H9 (cell line): ENCODE measurements around the gene CXCL14. TPM values are rescaled to one million over a fixed set of nuclear protein-coding genes. Genes with fewer than 3 reads are reported as not detected.

ENCODE experiments used
- DNase-seq: peaks from one replicate; pipeline ENCODE4 v3.0.0-alpha.2; 2017
- H2AFZ ChIP-seq: one replicate; pipeline ENCODE4 v1.6.1; 2013; ENCODE audit warnings: mild to moderate bottlenecking, low read length, control low read depth, moderate library complexity
- H2AK5ac ChIP-seq: 2 replicates; pipeline ENCODE4 v1.6.1; 2013; ENCODE audit warnings: low read length, control low read depth, mixed read lengths; ENCODE audit not compliant: insufficient read length
- H2BK120ac ChIP-seq: one replicate; pipeline ENCODE4 v1.6.1; 2013; ENCODE audit warnings: low read depth, mild to moderate bottlenecking, low read length, control low read depth, inconsistent platforms; ENCODE audit not compliant: poor library complexity, severe bottlenecking
- H2BK12ac ChIP-seq: 2 replicates; pipeline ENCODE4 v1.6.1; 2013; ENCODE audit warnings: low read length, control low read depth, mixed read lengths, low read depth; ENCODE audit not compliant: insufficient read length
- H2BK15ac ChIP-seq: 2 replicates; pipeline ENCODE4 v1.6.1; 2013; ENCODE audit warnings: low read depth, low read length, control low read depth
- H2BK20ac ChIP-seq: one replicate; pipeline ENCODE4 v1.6.1; 2013; ENCODE audit warnings: low read depth, mild to moderate bottlenecking, low read length, control low read depth, inconsistent platforms; ENCODE audit not compliant: poor library complexity, severe bottlenecking
- H2BK5ac ChIP-seq: 2 replicates; pipeline ENCODE4 v1.6.1; 2013; ENCODE audit warnings: low read length, control low read depth, mixed read lengths; ENCODE audit not compliant: insufficient read length
- H3K14ac ChIP-seq: 2 replicates; pipeline ENCODE4 v1.6.1; 2013; ENCODE audit warnings: low read length, control low read depth; ENCODE audit not compliant: insufficient read depth
- H3K18ac ChIP-seq: 2 replicates; pipeline ENCODE4 v1.6.1; 2013; ENCODE audit warnings: low read depth, mild to moderate bottlenecking, mixed read lengths, low read length, control low read depth; ENCODE audit not compliant: insufficient read length
- H3K23ac ChIP-seq: 2 replicates; pipeline ENCODE4 v1.6.1; 2013; ENCODE audit warnings: low read length, control low read depth, mixed read lengths, low read depth; ENCODE audit not compliant: insufficient read length
- H3K23me2 ChIP-seq: 2 replicates; pipeline ENCODE4 v1.6.1; 2013; ENCODE audit warnings: low read depth, mild to moderate bottlenecking, mixed read lengths, low read length, control low read depth; ENCODE audit not compliant: insufficient read length, poor library complexity, severe bottlenecking
- H3K27ac ChIP-seq: 2 replicates; pipeline ENCODE4 v1.5.1; 2013; ENCODE audit warnings: low read length, control low read depth, mixed read lengths, low read depth; ENCODE audit not compliant: insufficient read length
- H3K27me3 ChIP-seq: 2 replicates; pipeline ENCODE4 v1.6.1; 2013; ENCODE audit warnings: low read length, control low read depth, inconsistent platforms; ENCODE audit not compliant: insufficient read depth
- H3K4ac ChIP-seq: 2 replicates; pipeline ENCODE4 v1.6.1; 2013; ENCODE audit warnings: low read depth, mild to moderate bottlenecking, control low read depth, inconsistent platforms, low read length, moderate library complexity
- H3K4me1 ChIP-seq: 2 replicates; pipeline ENCODE4 v1.6.1; 2013; ENCODE audit warnings: low read length, control low read depth, inconsistent platforms; ENCODE audit not compliant: insufficient read depth
- H3K4me2 ChIP-seq: 2 replicates; pipeline ENCODE4 v1.6.1; 2013; ENCODE audit warnings: low read length, control low read depth, mixed read lengths; ENCODE audit not compliant: insufficient read length, insufficient read depth
- H3K56ac ChIP-seq: 2 replicates; pipeline ENCODE4 v1.6.1; 2013; ENCODE audit warnings: low read depth, mild to moderate bottlenecking, mixed read lengths, low read length, control low read depth; ENCODE audit not compliant: insufficient read length
- H3K79me1 ChIP-seq: 2 replicates; pipeline ENCODE4 v1.6.1; 2013; ENCODE audit warnings: low read depth, mild to moderate bottlenecking, moderate library complexity, low read length, control low read depth, inconsistent platforms; ENCODE audit not compliant: insufficient read depth, poor library complexity, severe bottlenecking
- H3K79me2 ChIP-seq: 2 replicates; pipeline ENCODE4 v1.6.1; 2013; ENCODE audit warnings: low read length, control low read depth, inconsistent platforms; ENCODE audit not compliant: insufficient read depth
- H3K9ac ChIP-seq: 2 replicates; pipeline ENCODE4 v1.6.1; 2013; ENCODE audit warnings: low read length, control low read depth, mixed read lengths; ENCODE audit not compliant: insufficient read length; ENCODE audit errors: extremely low read depth
- H3K9me3 ChIP-seq: one replicate; pipeline ENCODE4 v1.6.1; 2013; ENCODE audit warnings: low read depth, low read length, inconsistent platforms; ENCODE audit not compliant: control insufficient read depth
- H3T11ph ChIP-seq: one replicate; pipeline ENCODE4 v1.6.1; 2013; ENCODE audit warnings: mild to moderate bottlenecking, low read length, control low read depth, inconsistent platforms
- H4K20me1 ChIP-seq: one replicate; pipeline ENCODE4 v1.6.1; 2013; ENCODE audit not compliant: control insufficient read depth, insufficient read length, insufficient read depth
- H4K5ac ChIP-seq: 2 replicates; pipeline ENCODE4 v1.6.1; 2013; ENCODE audit warnings: low read depth, mild to moderate bottlenecking, mixed read lengths, low read length, control low read depth; ENCODE audit not compliant: insufficient read length
- H4K8ac ChIP-seq: replicated peaks from 2 replicates; pipeline ENCODE4 v1.6.1; 2013; ENCODE audit warnings: low read length, control low read depth, mixed read lengths, low read depth; ENCODE audit not compliant: insufficient read length
- H4K91ac ChIP-seq: 2 replicates; pipeline ENCODE4 v1.6.1; 2013; ENCODE audit warnings: low read depth, mild to moderate bottlenecking, moderate library complexity, mixed read lengths, low read length, control low read depth; ENCODE audit not compliant: insufficient read length
- H3K27ac Mint-ChIP-seq, 3 experiments: 2 replicates in 2 of 3; 3 replicates in 1 of 3; pipeline ENCODE4 v1.8.0; 2020 to 2021; ENCODE audit warnings: mixed read lengths in 3 of 3, mild to moderate bottlenecking in 1 of 3, moderate library complexity in 1 of 3
- H3K27me3 Mint-ChIP-seq: 2 replicates; pipeline ENCODE4 v1.8.0; 2021; ENCODE audit warnings: low read depth, mild to moderate bottlenecking, moderate library complexity, mixed read lengths
- H3K36me3 Mint-ChIP-seq, 3 experiments: 2 replicates in 2 of 3; 3 replicates in 1 of 3; pipeline ENCODE4 v1.8.0; 2020 to 2021; ENCODE audit warnings: low read depth in 3 of 3, mixed read lengths in 3 of 3; ENCODE audit not compliant: insufficient read depth in 1 of 3
- H3K4me1 Mint-ChIP-seq, 2 experiments: 2 replicates each; pipeline ENCODE4 v1.8.0; 2020; ENCODE audit warnings: mixed read lengths in 2 of 2
- H3K4me3 Mint-ChIP-seq, 2 experiments: 2 replicates in 1 of 2; 3 replicates in 1 of 2; pipeline ENCODE4 v1.8.0; 2020 to 2021; ENCODE audit warnings: mild to moderate bottlenecking in 2 of 2, mixed read lengths in 2 of 2, moderate library complexity in 1 of 2
- H3K9me3 Mint-ChIP-seq, 2 experiments: 2 replicates in 1 of 2; 3 replicates in 1 of 2; pipeline ENCODE4 v1.8.0; 2020; ENCODE audit warnings: mild to moderate bottlenecking in 2 of 2, mixed read lengths in 2 of 2, moderate library complexity in 1 of 2
- WGBS: extraction: QIAGEN DNeasy Blood & Tissue Kit; methylation state at CpG from one replicate; pipeline ENCODE4 v1.1.7; 2013; ENCODE audit warnings: missing lambda C conversion rate, low lambda C conversion rate, mixed read lengths; ENCODE audit not compliant: insufficient read length; ENCODE audit errors: extremely low coverage; 5-methylcytosine and 5-hydroxymethylcytosine counted together
- total RNA-seq: library from RNA; stranded (reverse); gene quantifications from 2 replicates; pipeline ENCODE4 v1.2.1, GENCODE V29; 2021
- TF ChIP-seq, protein P1 (sequence below): fragments of 200-600 bp; sonication (generic); conservative IDR thresholded peaks from 3 replicates; pipeline ENCODE4 v1.8.0; 2021; ENCODE audit warnings: antibody characterized with exemption, mild to moderate bottlenecking

CXCL14 gene
- total RNA-seq, 1 experiment from 2014 or later, result 1.1 TPM

DNA sequence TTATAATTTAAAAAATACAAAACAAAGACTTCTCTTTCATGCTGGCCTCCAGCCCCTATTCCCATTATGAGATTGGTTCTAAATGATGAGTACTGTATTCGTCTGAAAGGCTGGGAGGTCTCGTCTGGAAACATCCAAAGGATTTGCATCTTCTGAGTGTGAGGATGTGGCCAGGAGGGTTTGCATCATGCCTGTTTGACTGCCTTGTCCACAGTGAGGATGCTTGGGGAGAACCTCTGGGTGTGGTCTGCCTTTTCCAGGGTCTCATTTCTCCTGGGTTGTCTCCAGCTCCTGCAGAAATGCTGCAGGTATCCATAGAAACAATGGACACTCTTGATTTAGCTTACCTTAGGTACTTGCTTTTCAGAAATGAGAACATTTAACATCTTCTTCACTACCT lies 26.4 kb upstream of the CXCL14 start:
- Histone ChIP-seq H3K56ac (no peak overlapping the region), H4K91ac (no peak overlapping the region), H3K18ac (no peak overlapping the region), H4K8ac (no peak overlapping the region), H3K4ac (no peak overlapping the region), H2AK5ac (no peak overlapping the region), H2AFZ (no peak overlapping the region), H4K20me1 (no peaks in the 10 kb centered on the region), H2BK5ac (no peak overlapping the region), H4K5ac (no peak overlapping the region), H3T11ph (no peak overlapping the region), H3K79me2 (no peaks in the 10 kb centered on the region), H3K27ac (no peak overlapping the region), H3K4me1 (no peaks in the 10 kb centered on the region), H3K9me3 (no peaks in the 10 kb centered on the region), H3K23ac (no peak overlapping the region), H3K23me2 (no peaks in the 10 kb centered on the region), H3K14ac (no peak overlapping the region), H3K4me2 (no peak overlapping the region), H3K9ac (no peak overlapping the region), H2BK20ac (no peak overlapping the region), H3K79me1 (no peaks in the 10 kb centered on the region), H2BK120ac (no peak overlapping the region), H2BK15ac (no peak overlapping the region), H3K27me3 (no peaks in the 10 kb centered on the region; the same call in 1 of the 2 replicates), H2BK12ac (no peak overlapping the region)
- Mint-ChIP-seq H3K27me3 (peaks cover 20% of the 10 kb centered on the region), H3K4me1 (peaks cover 14 to 15% of the 10 kb centered on the region in 2 experiments), H3K9me3 (no peaks in the 10 kb centered on the region), H3K4me3 (no peak overlapping the region), H3K36me3 (no peaks in the 10 kb centered on the region), H3K27ac (no peak overlapping the region)
- TF ChIP-seq, protein P1, sequence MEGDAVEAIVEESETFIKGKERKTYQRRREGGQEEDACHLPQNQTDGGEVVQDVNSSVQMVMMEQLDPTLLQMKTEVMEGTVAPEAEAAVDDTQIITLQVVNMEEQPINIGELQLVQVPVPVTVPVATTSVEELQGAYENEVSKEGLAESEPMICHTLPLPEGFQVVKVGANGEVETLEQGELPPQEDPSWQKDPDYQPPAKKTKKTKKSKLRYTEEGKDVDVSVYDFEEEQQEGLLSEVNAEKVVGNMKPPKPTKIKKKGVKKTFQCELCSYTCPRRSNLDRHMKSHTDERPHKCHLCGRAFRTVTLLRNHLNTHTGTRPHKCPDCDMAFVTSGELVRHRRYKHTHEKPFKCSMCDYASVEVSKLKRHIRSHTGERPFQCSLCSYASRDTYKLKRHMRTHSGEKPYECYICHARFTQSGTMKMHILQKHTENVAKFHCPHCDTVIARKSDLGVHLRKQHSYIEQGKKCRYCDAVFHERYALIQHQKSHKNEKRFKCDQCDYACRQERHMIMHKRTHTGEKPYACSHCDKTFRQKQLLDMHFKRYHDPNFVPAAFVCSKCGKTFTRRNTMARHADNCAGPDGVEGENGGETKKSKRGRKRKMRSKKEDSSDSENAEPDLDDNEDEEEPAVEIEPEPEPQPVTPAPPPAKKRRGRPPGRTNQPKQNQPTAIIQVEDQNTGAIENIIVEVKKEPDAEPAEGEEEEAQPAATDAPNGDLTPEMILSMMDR, result no peak
- no CpG with 5 or more reads among the region's 2 CpGs for WGBS
- no peak for DNase-seq
